ENCODE results near the gene MT1M.

Gene MT1M

GRCh38 chr16:56623637-56624036 lies 8.8 kb upstream of the MT1M start:
- no peak for TF ChIP-seq CTCF (IDR thresholded peaks at IDR 0.05; ENCODE audit: borderline replicate concordance, insufficient read depth, low read depth, low read length)
- H3K4me3 ChIP-seq (ENCODE audit: low read depth, low read length): no peak overlapping the region

- H3K4me3 ChIP-seq (ENCODE audit: low read depth, low read length): no peak within 1 kb of the TSS
- no peak for TF ChIP-seq CTCF (IDR thresholded peaks at IDR 0.05; ENCODE audit: borderline replicate concordance, insufficient read depth, low read depth, low read length)
These were observed 7.1 kb upstream of the MT1M start, which contains the start of gene MT1E for GRCh38 chr16:56625140-56625942. TSS of gene MT1E (plus strand) at chr16:56625781. CDS start at chr16:56625852, 71 bp downstream.

DNA sequence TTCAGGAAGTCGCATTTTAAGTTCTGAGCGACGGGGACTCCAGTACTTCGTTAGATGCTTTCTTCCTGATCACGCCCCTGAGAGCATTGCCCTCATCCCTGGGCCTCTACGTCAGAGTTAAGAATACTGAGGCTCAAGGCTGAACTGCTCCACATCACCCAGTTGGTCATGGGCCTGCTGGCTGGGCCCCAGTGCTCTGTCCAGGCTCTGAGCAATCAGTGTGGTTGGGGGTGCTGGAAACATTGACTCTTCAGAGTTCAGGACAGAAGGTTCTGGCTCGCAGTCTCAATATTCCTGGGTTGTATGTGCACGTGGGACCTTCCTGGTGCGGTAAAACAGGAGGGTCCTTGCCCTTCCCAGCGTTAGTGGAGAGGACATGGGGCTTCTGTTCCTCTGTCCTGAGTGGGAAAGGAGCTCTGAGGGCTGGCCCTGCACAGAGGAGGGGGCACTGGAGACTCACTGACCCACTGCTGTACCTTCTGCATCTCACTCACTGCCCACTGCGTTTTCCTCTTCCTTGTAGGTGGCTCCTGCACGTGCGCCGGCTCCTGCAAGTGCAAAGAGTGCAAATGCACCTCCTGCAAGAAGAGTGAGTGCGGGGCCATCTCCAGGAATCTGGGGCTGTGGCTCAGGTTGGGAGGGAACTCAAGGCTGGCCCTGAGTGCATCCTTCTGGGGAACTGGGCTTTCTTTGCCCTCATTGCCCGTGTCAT lies 6.4 kb upstream of the MT1M start:
- no peak for TF ChIP-seq CTCF (IDR thresholded peaks at IDR 0.05; ENCODE audit: borderline replicate concordance, insufficient read depth, low read depth, low read length)
- no peak overlapping the region for H3K4me3 ChIP-seq (ENCODE audit: low read depth, low read length)

DNA sequence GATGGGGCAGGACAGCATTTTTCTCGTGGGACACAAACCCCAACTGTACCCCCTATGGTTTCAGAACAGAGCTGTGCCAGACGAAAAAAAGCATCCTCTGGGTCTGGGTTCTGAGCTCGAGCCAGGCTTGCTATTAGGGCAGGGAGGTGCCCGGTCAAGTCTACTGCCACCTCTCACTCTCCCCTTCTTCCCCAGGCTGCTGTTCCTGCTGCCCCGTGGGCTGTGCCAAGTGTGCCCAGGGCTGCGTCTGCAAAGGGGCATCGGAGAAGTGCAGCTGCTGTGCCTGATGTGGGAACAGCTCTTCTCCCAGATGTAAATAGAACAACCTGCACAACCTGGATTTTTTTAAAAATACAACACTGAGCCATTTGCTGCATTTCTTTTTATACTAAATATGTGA lies 5.8 kb upstream of the MT1M start:
- TF ChIP-seq CTCF (IDR thresholded peaks at IDR 0.05; ENCODE audit: borderline replicate concordance, insufficient read depth, low read depth, low read length): no peak
- H3K4me3 ChIP-seq (ENCODE audit: low read depth, low read length): no peak overlapping the region

GRCh38 chr16:56628486-56629350 lies 3.7 kb upstream of the MT1M start:
- no peak overlapping the region for H3K4me3 ChIP-seq (ENCODE audit: low read depth, low read length)
- TF ChIP-seq CTCF (IDR thresholded peaks at IDR 0.05; ENCODE audit: borderline replicate concordance, insufficient read depth, low read depth, low read length): no peak

GRCh38 chr16:56629531-56629930 lies 2.9 kb upstream of the MT1M start:
- no peak for TF ChIP-seq CTCF (IDR thresholded peaks at IDR 0.05; ENCODE audit: borderline replicate concordance, insufficient read depth, low read depth, low read length)
- no peak overlapping the region for H3K4me3 ChIP-seq (ENCODE audit: low read depth, low read length)

All from GM12875 (cell line).